Gastrocnemius medialis (tissue), 4 donors: ENCODE results near the gene SP110.

ENCODE experiments used
- CTCF ChIP-seq, 5 experiments: fragments of 450-650 bp in 3 of 5; fragments of 200-600 bp in 2 of 5; sonication (generic) in 2 of 5; IDR thresholded peaks in 4 of 5; conservative IDR thresholded peaks in 1 of 5; 1 replicate in 4 of 5; 2 replicates in 1 of 5; pipeline ENCODE4 v1.5.1; 2016 to 2019; ENCODE audit warnings: antibody characterized with exemption in 5 of 5, mild to moderate bottlenecking in 3 of 5, moderate library complexity in 3 of 5
- POLR2A ChIP-seq, 2 donors: fragments of 450-650 bp; IDR thresholded peaks; one replicate each; pipeline ENCODE4 v1.6.1; 2017; ENCODE audit warnings: antibody characterized with exemption in 2 of 2, mild to moderate bottlenecking in 2 of 2, moderate library complexity in 2 of 2

DNA sequence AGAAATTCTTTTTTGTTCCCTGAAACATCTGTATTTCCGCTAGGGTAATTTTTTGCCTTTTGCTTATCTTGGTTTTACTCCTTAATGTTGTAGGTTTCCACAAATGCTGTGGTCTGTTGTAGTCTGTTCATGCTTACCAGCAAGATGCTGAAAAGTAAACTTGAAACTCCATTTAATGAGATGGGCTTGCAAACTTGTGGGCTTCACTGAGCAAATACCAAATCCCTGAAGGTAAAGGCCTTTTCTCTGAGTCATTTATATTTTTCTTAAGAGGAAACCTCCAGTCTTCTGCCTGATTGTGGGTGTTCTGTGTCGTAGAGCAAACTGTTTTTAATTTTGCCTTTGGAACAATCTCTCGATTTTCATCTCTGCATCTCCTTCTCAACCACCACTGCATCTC lies 15.1 kb upstream of the SP110 start:
- TF ChIP-seq CTCF (IDR thresholded peaks at IDR 0.05 in 4 of 5, conservative IDR thresholded peaks at IDR 0.05 in 1 of 5) (no peak), POLR2A (IDR thresholded peaks at IDR 0.05) (no peak)
